Left ventricle myocardium inferior (tissue), 1 donor: ENCODE data around the gene NME8. TPM values are rescaled to one million over a fixed set of nuclear protein-coding genes. Genes with fewer than 3 reads are reported as not detected.

Experiments used
- DNase-seq: peaks from one replicate; pipeline ENCODE4 v3.0.0-alpha.2; 2020
- H3K27ac ChIP-seq: fragments of 200-600 bp; replicated peaks from 2 replicates; pipeline ENCODE4 v1.8.0; 2021
- H3K27me3 ChIP-seq: fragments of 200-600 bp; 2 replicates; pipeline ENCODE4 v1.8.0; 2021; ENCODE audit warnings: low read depth
- H3K36me3 ChIP-seq: fragments of 200-600 bp; 2 replicates; pipeline ENCODE4 v1.8.0; 2021
- H3K4me1 ChIP-seq: fragments of 200-600 bp; 2 replicates; pipeline ENCODE4 v1.8.0; 2021
- H3K4me3 ChIP-seq: fragments of 200-600 bp; 2 replicates; pipeline ENCODE4 v1.8.0; 2021; ENCODE audit warnings: mild to moderate bottlenecking, moderate library complexity
- H3K9me3 ChIP-seq: fragments of 200-600 bp; replicated peaks from 2 replicates; pipeline ENCODE4 v1.8.0; 2021
- CTCF ChIP-seq: fragments of 200-600 bp; IDR thresholded peaks from 2 replicates; pipeline ENCODE4 v1.8.0; 2021; ENCODE audit warnings: antibody characterized with exemption, mild to moderate bottlenecking, borderline replicate concordance
- intact Hi-C: fragments of 100-400 bp; cut with micrococcal nuclease; formaldehyde crosslinking; loops from one replicate; pipeline ENCODE4 v1.11.0; 2022
- total RNA-seq: library from RNA; stranded (reverse); fragmentation: NEBNext Ultra II Directional; extraction: Animal tissue kit (Norgen Biotek cat#: 25700); gene quantifications from one replicate; pipeline ENCODE4 v1.2.1, GENCODE V29; 2021
- donor health status: DM: no; HTN: yes; CAD: no; lungs with severe emphysema.

The NME8 gene
- total RNA-seq, 1 donor from 2014 or later: not detected

GRCh38 chr7:37927773-37928444 lies 79.5 kb downstream of the NME8 start:
- DNase-seq: no peak
- H3K4me1 ChIP-seq: peaks cover 10% of the 10 kb centered on the region
- no peaks in the 10 kb centered on the region for H3K36me3 ChIP-seq
- intact Hi-C loops: no loop called here
- no peak for TF ChIP-seq CTCF
- H3K9me3 ChIP-seq: peaks cover 16% of the 10 kb centered on the region
- H3K27ac ChIP-seq: no peak overlapping the region
- H3K27me3 ChIP-seq: peaks cover 2% of the 10 kb centered on the region
- H3K4me3 ChIP-seq: no peak overlapping the region

- Histone ChIP-seq H3K9me3 (peaks cover 16% of the 10 kb centered on the region), H3K4me3 (no peak overlapping the region), H3K4me1 (peaks cover 10% of the 10 kb centered on the region), H3K27me3 (no peaks in the 10 kb centered on the region), H3K27ac (no peak overlapping the region), H3K36me3 (no peaks in the 10 kb centered on the region)
- intact Hi-C loops: no loop called here
- no peak for DNase-seq
- no peak for TF ChIP-seq CTCF
Measured at GRCh38 chr7:37928878-37929277, 80.5 kb downstream of the NME8 start.

GRCh38 chr7:37930226-37930948 lies 82.0 kb downstream of the NME8 start:
- intact Hi-C loops: no loop called here
- H3K27ac ChIP-seq: no peak overlapping the region
- H3K4me3 ChIP-seq: no peak overlapping the region
- TF ChIP-seq CTCF: no peak
- H3K9me3 ChIP-seq: peaks cover 10% of the 10 kb centered on the region
- H3K4me1 ChIP-seq: peaks cover 10% of the 10 kb centered on the region
- DNase-seq: no peak
- no peaks in the 10 kb centered on the region for H3K27me3 ChIP-seq
- no peaks in the 10 kb centered on the region for H3K36me3 ChIP-seq

GRCh38 chr7:37932543-37932942 lies 84.1 kb downstream of the NME8 start:
- no peaks in the 10 kb centered on the region for H3K36me3 ChIP-seq
- no peak overlapping the region for H3K27ac ChIP-seq
- peaks cover 8% of the 10 kb centered on the region for H3K9me3 ChIP-seq
- H3K27me3 ChIP-seq: no peaks in the 10 kb centered on the region
- TF ChIP-seq CTCF: no peak
- peaks cover 10% of the 10 kb centered on the region for H3K4me1 ChIP-seq
- DNase-seq: no peak
- H3K4me3 ChIP-seq: no peak overlapping the region
- intact Hi-C loops: no loop called here

GRCh38 chr7:37933018-37933566 lies 84.7 kb downstream of the NME8 start:
- intact Hi-C loops: no loop called here
- H3K9me3 ChIP-seq: peaks cover 10% of the 10 kb centered on the region
- H3K27ac ChIP-seq: no peak overlapping the region
- no peak overlapping the region for H3K4me3 ChIP-seq
- no peak for DNase-seq
- H3K4me1 ChIP-seq: peaks cover 10% of the 10 kb centered on the region
- TF ChIP-seq CTCF: no peak
- no peaks in the 10 kb centered on the region for H3K27me3 ChIP-seq
- H3K36me3 ChIP-seq: no peaks in the 10 kb centered on the region
